H1 (cell line): ENCODE data around the gene BRAT1. TPM values are rescaled to one million over a fixed set of nuclear protein-coding genes. Genes with fewer than 3 reads are reported as not detected.

Experiments
- CTCF ChIA-PET: fragments of 300-600 bp; sonication (Branson Sonifier 250); formaldehyde crosslinking; loops from one replicate; lab custom pipeline; 2021; ENCODE audit not compliant: partially characterized antibody; lab: Charles Lee
- POLR2A ChIA-PET: fragments of 300-600 bp; sonication (Branson Sonifier 250); formaldehyde crosslinking; loops from one replicate; lab custom pipeline; 2021; ENCODE audit warnings: inconsistent platforms; ENCODE audit not compliant: partially characterized antibody; lab: Charles Lee
- DNase-seq, 2 experiments: peaks; one replicate each; pipeline versions ENCODE4 v3.0.0 to v3.0.0-alpha.2; 2010 to 2022; ENCODE audit warnings: low spot score in 2 of 2, low read depth in 1 of 2, mixed read lengths in 1 of 2
- FAIRE-seq: peaks from 2 replicates; lab custom pipeline; 2011; peaks lifted over from hg19 to GRCh38; lab: Jason Lieb, UNC
- H2AFZ ChIP-seq: 2 replicates; pipeline ENCODE4 v1.8.1; 2012; ENCODE audit warnings: low read length, inconsistent platforms
- H2AK5ac ChIP-seq: 2 replicates; pipeline ENCODE4 v1.6.1; 2013; ENCODE audit warnings: low read depth, low read length
- H2BK120ac ChIP-seq: replicated peaks from 2 replicates; pipeline ENCODE3; 2013; ENCODE audit warnings: low read depth, low read length, inconsistent platforms
- H2BK12ac ChIP-seq: 2 replicates; pipeline ENCODE4 v1.6.1; 2013; ENCODE audit warnings: low read depth, low read length
- H2BK15ac ChIP-seq: 2 replicates; pipeline ENCODE4 v1.6.1; 2013; ENCODE audit warnings: low read length
- H2BK20ac ChIP-seq: 2 replicates; pipeline ENCODE4 v1.6.1; 2013; ENCODE audit warnings: low read length
- H2BK5ac ChIP-seq: 2 replicates; pipeline ENCODE4 v1.6.1; 2013; ENCODE audit warnings: low read depth, low read length
- H3K14ac ChIP-seq: 2 replicates; pipeline ENCODE4 v1.6.1; 2013; ENCODE audit warnings: inconsistent platforms; ENCODE audit not compliant: insufficient read length
- H3K18ac ChIP-seq: 2 replicates; pipeline ENCODE4 v1.6.1; 2013; ENCODE audit warnings: low read length; ENCODE audit errors: extremely low read depth
- H3K23ac ChIP-seq: 2 replicates; pipeline ENCODE4 v1.6.1; 2013; ENCODE audit warnings: inconsistent platforms; ENCODE audit not compliant: insufficient read length
- H3K23me2 ChIP-seq: 2 replicates; pipeline ENCODE4 v1.6.1; 2013; ENCODE audit warnings: low read depth, low read length
- H3K27ac ChIP-seq: 2 replicates; pipeline ENCODE4 v1.6.1; 2011; ENCODE audit warnings: low read depth, low read length, inconsistent platforms
- H3K27me3 ChIP-seq, 4 experiments: replicated peaks in 1 of 4; 1 replicate in 1 of 4; 2 replicates in 3 of 4; pipeline versions ENCODE4 v1.6.1 to v1.8.1; 2011 to 2013; ENCODE audit warnings: low read length in 3 of 4, mild to moderate bottlenecking in 3 of 4, inconsistent platforms in 2 of 4, mixed read lengths in 2 of 4, moderate library complexity in 1 of 4; ENCODE audit not compliant: control insufficient read depth in 3 of 4, insufficient read depth in 3 of 4; ENCODE audit errors: extremely low read depth in 1 of 4
- H3K36me3 ChIP-seq, 4 experiments: 2 replicates each; pipeline versions ENCODE4 v1.6.1 to v1.8.1; 2011 to 2013; ENCODE audit warnings: mild to moderate bottlenecking in 4 of 4, low read length in 3 of 4, moderate library complexity in 2 of 4, control low read depth in 1 of 4, inconsistent platforms in 1 of 4; ENCODE audit not compliant: insufficient read depth in 4 of 4, control insufficient read depth in 2 of 4
- H3K4ac ChIP-seq: replicated peaks from 2 replicates; pipeline ENCODE3; 2013; ENCODE audit warnings: low read length, low read depth, mixed read lengths, inconsistent platforms; ENCODE audit not compliant: insufficient read length
- H3K4me1 ChIP-seq, 4 experiments: replicated peaks in 1 of 4; 1 replicate in 1 of 4; 2 replicates in 3 of 4; pipeline versions ENCODE4 v1.6.1 to v1.8.1; 2011 to 2013; ENCODE audit warnings: low read length in 3 of 4, inconsistent platforms in 2 of 4, mixed read lengths in 1 of 4; ENCODE audit not compliant: insufficient read depth in 4 of 4, control insufficient read depth in 3 of 4
- H3K4me2 ChIP-seq, 2 experiments: 2 replicates each; pipeline versions ENCODE4 v1.6.1 to v1.8.1; 2011 to 2013; ENCODE audit warnings: low read depth in 2 of 2, low read length in 2 of 2, control low read depth in 1 of 2, inconsistent platforms in 1 of 2, mild to moderate bottlenecking in 1 of 2; ENCODE audit not compliant: insufficient read depth in 1 of 2
- H3K4me3 ChIP-seq, 4 experiments: fragments of 200-600, 300-600 bp in 1 of 4; sonication (generic), shearing (Covaris generic), sonication (Bioruptor Twin) in 1 of 4; 2 replicates each; pipeline versions ENCODE4 v1.5.1 to v1.8.1; 2011 to 2016; ENCODE audit warnings: low read length in 4 of 4, low read depth in 3 of 4, control low read depth in 2 of 4, inconsistent platforms in 2 of 4, mild to moderate bottlenecking in 2 of 4, mixed read lengths in 1 of 4, moderate library complexity in 1 of 4; ENCODE audit not compliant: insufficient read depth in 2 of 4; ENCODE audit errors: extremely low read depth in 1 of 4
- H3K56ac ChIP-seq: replicated peaks from 2 replicates; pipeline ENCODE3; 2013; ENCODE audit warnings: low read depth, mild to moderate bottlenecking, mixed read lengths, low read length, inconsistent platforms; ENCODE audit not compliant: insufficient read length
- H3K79me1 ChIP-seq: 2 replicates; pipeline ENCODE4 v1.6.1; 2013; ENCODE audit warnings: low read depth, low read length, control low read depth
- H3K79me2 ChIP-seq, 2 experiments: 2 replicates each; pipeline versions ENCODE4 v1.6.1 to v1.8.1; 2012 to 2013; ENCODE audit warnings: low read length in 2 of 2, mild to moderate bottlenecking in 2 of 2, inconsistent platforms in 1 of 2; ENCODE audit not compliant: insufficient read depth in 2 of 2, control insufficient read depth in 1 of 2
- H3K9ac ChIP-seq, 4 experiments: replicated peaks in 1 of 4; 1 replicate in 1 of 4; 2 replicates in 3 of 4; pipeline versions ENCODE4 v1.6.1 to v1.8.1; 2011 to 2013; ENCODE audit warnings: low read depth in 3 of 4, low read length in 3 of 4, control low read depth in 2 of 4, mild to moderate bottlenecking in 2 of 4, moderate library complexity in 2 of 4, inconsistent platforms in 1 of 4; ENCODE audit errors: extremely low read depth in 1 of 4
- H3K9me3 ChIP-seq, 2 experiments: 2 replicates each; pipeline versions ENCODE4 v1.6.1 to v1.8.1; 2012 to 2013; ENCODE audit warnings: mild to moderate bottlenecking in 2 of 2, moderate library complexity in 2 of 2, control low read depth in 1 of 2, inconsistent platforms in 1 of 2, low read depth in 1 of 2, low read length in 1 of 2, mixed read lengths in 1 of 2; ENCODE audit not compliant: insufficient read depth in 2 of 2
- H4K20me1 ChIP-seq, 2 experiments: replicated peaks in 1 of 2; 2 replicates each; pipeline versions ENCODE3 to v1.8.1; 2011 to 2013; ENCODE audit warnings: inconsistent platforms in 2 of 2, low read length in 2 of 2, mild to moderate bottlenecking in 1 of 2; ENCODE audit not compliant: insufficient read depth in 2 of 2, control insufficient read depth in 1 of 2
- H4K5ac ChIP-seq: 2 replicates; pipeline ENCODE4 v1.6.1; 2013; ENCODE audit warnings: low read length, low read depth, mixed read lengths, inconsistent platforms; ENCODE audit not compliant: insufficient read length
- H4K8ac ChIP-seq: 2 replicates; pipeline ENCODE4 v1.8.0; 2013; ENCODE audit warnings: mild to moderate bottlenecking, moderate library complexity, low read length, inconsistent platforms; ENCODE audit not compliant: insufficient read depth; ENCODE audit errors: extremely low read depth
- H4K91ac ChIP-seq: replicated peaks from 2 replicates; pipeline ENCODE3; 2013; ENCODE audit warnings: low read length, mixed read lengths, inconsistent platforms; ENCODE audit not compliant: insufficient read length
- ASH2L ChIP-seq: fragments of 200-600, 300-600 bp; sonication (generic); IDR thresholded peaks from one replicate; pipeline ENCODE4 v1.7.1; 2017; ENCODE audit warnings: low read length
- CBX5 ChIP-seq: fragments of 300-800, 300-1000 bp; sonication (generic); IDR thresholded peaks from 2 replicates; pipeline ENCODE4 v1.7.1; 2016; ENCODE audit warnings: antibody characterized with exemption, low read length, low read depth
- CREB1 ChIP-seq: IDR thresholded peaks from 2 replicates; pipeline ENCODE4 v1.6.1; 2012; ENCODE audit warnings: inconsistent platforms
- CTBP2 ChIP-seq: IDR thresholded peaks from 2 replicates; pipeline ENCODE4 v1.7.0; 2011; ENCODE audit warnings: borderline replicate concordance, mild to moderate bottlenecking, moderate library complexity, mixed read lengths, low read length; ENCODE audit not compliant: insufficient read depth, insufficient read length
- GABPA ChIP-seq: IDR thresholded peaks from 2 replicates; pipeline ENCODE4 v1.6.1; 2011; ENCODE audit warnings: mild to moderate bottlenecking, low read length, moderate library complexity, borderline replicate concordance; ENCODE audit not compliant: insufficient read depth
- HDAC2 ChIP-seq, 2 experiments: fragments of 300-600 bp in 1 of 2; sonication (generic) in 1 of 2; IDR thresholded peaks; 2 replicates each; pipeline ENCODE4 v1.6.1; 2011 to 2012; ENCODE audit warnings: low read depth in 2 of 2, low read length in 2 of 2, mild to moderate bottlenecking in 2 of 2, moderate library complexity in 2 of 2, borderline replicate concordance in 1 of 2, inconsistent platforms in 1 of 2
- KDM1A ChIP-seq: fragments of 200-600, 300-600 bp; sonication (generic); IDR thresholded peaks from 2 replicates; pipeline ENCODE4 v1.7.1; 2016; ENCODE audit warnings: mild to moderate bottlenecking, low read length, borderline replicate concordance
- KDM4A ChIP-seq: IDR thresholded peaks from one replicate; pipeline ENCODE4 v1.7.1; 2012; ENCODE audit warnings: low read depth, mild to moderate bottlenecking, moderate library complexity, low read length, inconsistent platforms; ENCODE audit not compliant: severe bottlenecking
- RBBP5 ChIP-seq: IDR thresholded peaks from 2 replicates; pipeline ENCODE4 v1.7.1; 2012; ENCODE audit warnings: low read depth, mild to moderate bottlenecking, inconsistent platforms, low read length, moderate library complexity, borderline replicate concordance
- SP1 ChIP-seq: IDR thresholded peaks from 2 replicates; pipeline ENCODE4 v1.6.1; 2011; ENCODE audit warnings: low read depth, low read length
- SP2 ChIP-seq: IDR thresholded peaks from 2 replicates; pipeline ENCODE4 v1.6.1; 2012; ENCODE audit warnings: mild to moderate bottlenecking, low read length, inconsistent platforms
- WGBS, 2 experiments: shearing (Covaris generic) in 1 of 2; methylation state at CpG; one replicate each; pipeline versions ENCODE4 v1.1.6 to v1.1.7; 2013 to 2015; ENCODE audit warnings: low lambda C conversion rate in 2 of 2, mixed read lengths in 2 of 2, inconsistent platforms in 1 of 2, low coverage in 1 of 2, missing lambda C conversion rate in 1 of 2; ENCODE audit not compliant: insufficient replicate concordance in 2 of 2, insufficient coverage in 1 of 2, insufficient read length in 1 of 2; ENCODE audit errors: extremely low coverage in 1 of 2, missing lambda C conversion rate in 1 of 2; 5-methylcytosine and 5-hydroxymethylcytosine counted together
- polyA plus RNA-seq, 7 experiments: library from polyadenylated mRNA; depleted of rRNA in 3 of 7; stranded (reverse) in 5 of 7; unstranded in 2 of 7; fragments of >200 nt in 5 of 7; fragments of 200-250 nt in 2 of 7; gene quantifications; 1 replicate in 5 of 7; 2 replicates in 1 of 7; 4 replicates in 1 of 7; pipeline versions ENCODE4 v1.2.1 to v1.2.3, GENCODE V29; 2011 to 2013; ENCODE audit warnings: missing spikeins in 2 of 7, mixed read lengths in 2 of 7
- total RNA-seq: library from RNA; stranded (reverse); fragmentation: NEBNext Ultra II Directional; extraction: Animal tissue kit (Norgen Biotek cat#: 25700); gene quantifications from 2 replicates; pipeline ENCODE4 v1.2.1, GENCODE V29; 2021

BRAT1 gene
- total and polyA plus RNA-seq, 2 of the 8 experiments (the other 6 are each of a cell fraction or from before 2014, with no cell fraction given), result 36.8 to 42.3 TPM

GRCh38 chr7:2495418-2496299 is 59.7 kb downstream of the BRAT1 start:
- peak overlapping the region; percentile 98 for H4K91ac ChIP-seq
- H4K8ac ChIP-seq, result no peak overlapping the region
- WGBS, 2 experiments, result 74% methylated on average over 16 of the region's 25 CpGs; no CpG with 5 or more reads in 1 of the 2 experiments
- H3K18ac ChIP-seq, result peak overlapping the region; percentile 78
- H3K79me2 ChIP-seq, result no peaks in the 10 kb centered on the region
- H3K4me3 ChIP-seq, result no peak overlapping the region
- FAIRE-seq (no peak), DNase-seq (no peak)
- H4K20me1 ChIP-seq, result no peaks in the 10 kb centered on the region
- no peaks in the 10 kb centered on the region for H3K27me3 ChIP-seq
- H3K56ac ChIP-seq, result no peak overlapping the region
- H4K5ac ChIP-seq, result peak overlapping the region; percentile 72
- H2BK5ac ChIP-seq, result peak overlapping the region; percentile 83; the same call in 1 of the 2 replicates
- H3K4ac ChIP-seq, result peak overlapping the region; percentile 74
- no peaks in the 10 kb centered on the region for H3K9me3 ChIP-seq
- H3K9ac ChIP-seq, result no peak overlapping the region
- no peak overlapping the region for H3K23ac ChIP-seq
- peak overlapping the region; percentile 94; the same call in 1 of the 2 replicates for H2BK12ac ChIP-seq
- H3K23me2 ChIP-seq, result peaks cover 16% of the 10 kb centered on the region; the same call in 1 of the 2 replicates
- H3K14ac ChIP-seq, result no peak overlapping the region
- ChIA-PET POLR2A (interaction anchor here (1.0 to 1.8 kb wide), 5 partner anchors 12 to 29 kb away, joined by 3 to 4 read pairs (median 4); no protein-coding TSS in a partner anchor), CTCF (interaction anchor here (0.6 to 2.5 kb wide), 7 partner anchors 13 to 215 kb away, joined by 3 to 9 read pairs (median 3); no protein-coding TSS in a partner anchor)
- peak overlapping the region; percentile 75; the same call in 1 of the 2 replicates for H2AK5ac ChIP-seq
- H3K27ac ChIP-seq, result no peak overlapping the region
- no peak overlapping the region for H3K4me2 ChIP-seq
- H2BK15ac ChIP-seq, result no peak overlapping the region
- peak overlapping the region; percentile 95; the same call in 1 of the 2 replicates for H2BK20ac ChIP-seq
- H2BK120ac ChIP-seq, result peak overlapping the region; percentile 38
- no peak overlapping the region for H2AFZ ChIP-seq
- no peaks in the 10 kb centered on the region for H3K36me3 ChIP-seq
- H3K79me1 ChIP-seq, result no peaks in the 10 kb centered on the region; the same call in 1 of the 2 replicates
- H3K4me1 ChIP-seq, result peaks cover 0 to 48% (median 37%) of the 10 kb centered on the region in 4 experiments; a peak in 6 of 7 replicates
- TF ChIP-seq HDAC2 (IDR thresholded peaks at IDR 0.05; ENCODE audit: borderline replicate concordance in 1 of 2, low read depth in 2 of 2, low read length in 2 of 2), result no peak
- 0 out of 2 replicates have a peak, but pooled peaks have one; percentile 14 for TF ChIP-seq CREB1
- TF ChIP-seq SP2, result no peak
- TF ChIP-seq KDM4A, result no peak
- TF ChIP-seq CTBP2, result no peak
- TF ChIP-seq SP1, result no peak
- no peak for TF ChIP-seq CBX5
- peak; percentile 12; the same call in 1 of the 2 replicates for TF ChIP-seq KDM1A
- TF ChIP-seq GABPA, result no peak
- 0 out of 2 replicates have a peak, but pooled peaks have one; percentile 33 for TF ChIP-seq RBBP5
- TF ChIP-seq ASH2L, result no peak
